GM21528 (cell line): ENCODE measurements around the gene CELF2.
A peak's percentile ranks its signal among the peaks of the same experiment; 100 is the strongest.

ENCODE experiments used
- ATAC-seq: cut with Tn5 transposase; IDR thresholded peaks from one replicate; pipeline ENCODE4 v1.9.1; 2021; ENCODE audit warnings: mild to moderate bottlenecking, moderate library complexity; ENCODE audit not compliant: unreplicated experiment, low FRiP score

The CELF2 gene

DNA sequence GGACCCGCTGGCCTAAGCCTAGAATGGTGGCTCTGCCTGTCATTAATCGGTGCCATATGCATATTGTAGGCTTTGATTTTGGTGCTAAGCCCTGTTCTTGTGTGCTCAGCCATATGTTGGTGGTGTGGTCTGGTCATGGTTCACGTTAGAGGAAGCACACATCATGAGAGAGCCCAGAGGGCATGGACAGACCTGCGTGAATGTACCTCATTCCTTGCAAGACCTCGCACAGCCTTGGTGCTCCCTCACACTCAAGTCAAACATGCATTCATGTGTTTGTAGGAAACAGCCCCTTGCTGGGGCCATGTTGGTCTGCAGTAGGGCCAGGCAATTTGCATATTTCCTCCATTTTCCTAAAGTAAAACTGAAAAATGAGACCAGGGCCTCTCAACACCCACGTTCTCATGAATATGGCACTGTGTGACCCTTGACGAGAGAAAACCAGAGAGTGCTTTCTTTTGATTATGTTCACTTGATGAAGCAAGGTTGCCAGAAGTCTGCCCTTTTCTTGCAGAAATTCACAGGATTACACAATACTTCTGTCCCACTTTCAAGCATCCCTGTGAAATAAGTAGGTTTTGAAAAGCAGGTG is 268.7 kb downstream of the CELF2 start:
- ATAC-seq: peak; percentile 94

- ATAC-seq: no peak
These were observed 270.6 kb downstream of the CELF2 start for GRCh38 chr10:11288302-11288701.

DNA sequence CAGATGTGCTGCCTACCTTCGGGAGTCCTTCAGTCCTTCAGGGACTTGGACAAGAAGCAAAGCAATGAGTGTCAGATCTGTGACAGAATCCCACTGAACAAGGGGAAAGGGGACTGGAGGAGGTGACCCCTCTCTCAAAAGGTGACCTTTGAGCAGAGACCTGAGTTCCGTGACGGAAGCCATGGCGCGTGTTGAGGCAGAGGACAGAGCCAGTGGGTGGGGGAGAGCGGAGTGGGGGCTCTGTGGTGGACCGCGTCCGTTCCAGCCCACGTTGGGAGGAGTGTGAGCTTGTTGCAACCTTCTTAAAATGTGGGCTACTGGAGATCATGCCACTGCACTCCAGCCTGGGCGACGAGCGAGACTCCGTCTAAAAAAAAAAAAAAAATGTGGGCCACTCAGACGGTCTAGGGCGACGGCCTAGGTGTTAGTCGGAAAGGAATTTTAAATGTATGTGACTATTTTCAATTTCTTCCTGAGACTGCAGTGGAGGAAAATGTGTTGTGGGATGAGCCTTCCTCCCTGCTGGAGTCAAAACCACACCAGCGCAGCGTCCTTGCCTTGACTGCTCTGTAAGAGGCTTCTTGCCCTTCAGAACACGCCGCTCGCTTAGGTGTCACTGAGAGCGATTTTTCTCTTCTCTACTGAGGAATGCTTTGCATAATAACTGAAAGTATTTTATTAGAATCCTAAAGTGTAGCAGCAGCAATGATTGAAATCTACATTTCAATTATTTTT is 272.7 kb downstream of the CELF2 start:
- ATAC-seq: no peak

GRCh38 chr10:11292576-11293302 is 275.1 kb downstream of the CELF2 start:
- no peak for ATAC-seq

- ATAC-seq: no peak
These were observed 275.7 kb downstream of the CELF2 start for GRCh38 chr10:11293332-11293731.

DNA sequence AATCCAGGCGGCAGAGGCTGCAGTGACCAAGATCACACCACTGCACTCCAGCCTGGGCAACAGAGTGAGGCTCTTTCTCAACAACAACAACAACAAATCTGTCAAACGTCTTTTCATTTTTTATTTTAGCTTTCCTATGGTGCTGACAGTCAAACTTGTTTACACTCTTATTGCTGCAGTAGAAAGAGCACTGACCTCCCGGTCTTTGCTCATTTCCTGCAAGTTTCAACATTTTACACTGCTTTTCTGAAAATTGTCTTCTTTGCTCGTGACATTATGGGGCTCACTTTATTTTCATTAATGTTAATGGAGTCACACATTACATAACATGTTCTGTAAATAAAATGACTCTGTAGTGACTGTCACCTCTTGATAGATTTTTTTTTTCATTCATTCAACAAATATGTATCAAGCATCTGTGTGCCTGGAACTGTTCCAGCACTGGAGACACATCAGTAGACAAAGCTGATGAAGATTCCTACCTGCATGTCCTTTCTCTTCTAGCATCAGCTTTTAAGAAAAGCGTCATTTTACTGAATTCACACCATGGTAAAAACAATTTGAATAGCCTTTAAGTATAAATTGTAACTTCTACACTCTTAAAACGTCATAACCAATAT is 277.3 kb downstream of the CELF2 start:
- ATAC-seq: no peak

GRCh38 chr10:11295492-11295891 is 277.8 kb downstream of the CELF2 start:
- ATAC-seq: no peak

DNA sequence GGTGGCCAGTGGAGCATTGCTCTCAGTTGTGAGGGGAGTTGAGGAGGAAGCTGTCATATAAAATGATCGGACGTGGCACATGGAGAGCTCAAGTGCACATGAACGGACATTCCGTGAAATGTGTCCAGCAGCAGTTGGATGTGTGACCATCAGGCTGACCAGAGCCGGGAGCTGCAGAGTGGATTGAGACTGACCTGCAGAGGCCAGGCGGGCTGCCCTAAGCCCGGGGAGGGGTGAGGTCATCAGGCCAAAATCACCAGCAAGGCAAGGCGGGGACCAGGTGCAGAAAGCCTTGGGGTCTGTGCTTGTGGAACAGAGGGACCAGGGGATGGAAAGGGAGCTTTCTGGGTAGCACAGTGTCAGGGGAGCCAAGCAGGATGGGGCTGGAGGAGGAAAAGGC is 279.5 kb downstream of the CELF2 start:
- ATAC-seq: no peak

DNA sequence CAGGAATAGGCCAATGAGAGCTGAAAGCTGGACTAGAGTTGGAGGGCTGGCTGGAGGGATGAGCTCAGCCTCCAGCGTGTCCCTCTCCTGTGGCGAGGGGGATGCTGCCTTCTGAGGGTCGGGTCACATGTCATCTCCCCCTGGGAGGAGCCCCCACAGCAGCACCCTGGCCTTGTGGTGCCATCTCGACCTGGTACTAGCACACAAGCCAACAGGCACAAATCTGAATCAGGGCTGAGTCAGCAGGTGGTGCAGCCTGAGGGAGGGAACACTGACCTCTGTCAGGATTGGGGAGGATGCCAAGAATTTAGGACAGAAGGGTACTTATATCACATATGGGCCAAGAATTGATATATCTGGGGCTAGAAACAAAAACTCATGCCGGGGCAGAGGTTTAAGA is 280.4 kb downstream of the CELF2 start:
- ATAC-seq: no peak

DNA sequence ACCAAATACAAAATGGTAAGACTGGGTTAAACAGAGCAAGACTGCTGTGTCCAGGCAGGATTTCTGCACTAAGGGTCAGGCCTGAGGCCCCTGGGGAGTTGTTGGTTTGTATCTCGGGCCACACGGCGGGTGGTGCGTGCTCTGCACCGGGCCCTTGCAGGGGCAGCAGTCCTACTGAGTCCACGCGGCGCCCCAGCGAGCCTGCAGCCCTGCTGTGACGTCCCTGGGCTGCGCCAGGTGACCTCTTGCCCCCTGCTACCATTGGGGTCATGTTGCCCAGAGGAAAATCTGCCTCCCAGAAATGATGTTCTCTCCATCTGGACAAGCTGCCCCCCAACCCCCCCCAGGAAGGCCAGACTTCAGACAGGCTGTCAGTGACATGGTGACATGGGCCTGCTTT is 281.5 kb downstream of the CELF2 start:
- no peak for ATAC-seq

- ATAC-seq: no peak
These were observed 282.4 kb downstream of the CELF2 start for GRCh38 chr10:11300026-11300425.

DNA sequence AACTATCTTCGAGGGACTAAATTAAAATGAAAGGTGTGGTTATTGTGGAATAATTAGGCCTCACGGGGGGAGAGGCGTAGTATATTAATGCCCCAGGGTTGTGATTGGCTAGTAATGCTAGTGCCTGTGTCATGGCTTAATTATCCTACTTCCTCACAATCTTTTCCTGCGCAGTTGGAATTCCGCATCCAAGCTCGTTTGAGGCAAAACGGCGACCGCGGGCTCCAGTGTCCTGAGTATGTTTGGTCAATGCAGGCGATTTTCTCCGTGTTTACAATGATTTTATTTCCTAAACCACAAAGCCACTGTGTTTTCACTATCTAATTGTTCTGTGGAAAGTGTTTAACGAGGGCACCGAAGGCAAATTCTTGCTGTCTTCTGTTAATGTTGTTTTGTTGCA is 282.9 kb downstream of the CELF2 start:
- ATAC-seq: no peak

DNA sequence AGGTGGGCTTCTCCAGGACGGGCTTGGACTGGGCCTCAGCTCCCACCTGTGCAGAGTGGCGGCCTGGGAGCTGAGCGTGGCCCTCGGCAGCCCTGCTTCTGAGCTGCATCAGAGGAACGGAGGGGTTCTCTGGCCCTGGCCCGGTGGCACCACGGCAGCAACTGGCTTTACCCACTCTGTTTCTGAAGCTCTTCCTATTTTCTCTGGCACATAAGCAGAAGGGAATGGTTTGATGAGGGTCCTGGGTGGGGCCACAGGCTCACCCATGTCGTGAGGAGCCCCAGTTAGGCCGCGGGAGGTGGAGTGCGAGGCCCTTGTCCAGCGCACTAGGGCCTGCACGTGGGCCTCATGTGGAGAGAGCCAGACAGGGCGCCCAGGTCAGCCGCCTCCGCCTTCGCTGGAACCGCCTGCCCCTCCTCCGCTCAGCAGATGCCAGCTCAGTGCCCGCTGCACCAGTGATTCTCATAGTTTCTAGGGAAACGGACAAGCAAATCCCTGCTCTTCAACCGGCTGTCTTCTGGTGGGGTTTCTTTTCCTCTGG is 284.0 kb downstream of the CELF2 start:
- no peak for ATAC-seq

GRCh38 chr10:11302181-11302580 is 284.5 kb downstream of the CELF2 start:
- no peak for ATAC-seq

- ATAC-seq: no peak
These were observed 285.9 kb downstream of the CELF2 start for GRCh38 chr10:11303361-11304170.

DNA sequence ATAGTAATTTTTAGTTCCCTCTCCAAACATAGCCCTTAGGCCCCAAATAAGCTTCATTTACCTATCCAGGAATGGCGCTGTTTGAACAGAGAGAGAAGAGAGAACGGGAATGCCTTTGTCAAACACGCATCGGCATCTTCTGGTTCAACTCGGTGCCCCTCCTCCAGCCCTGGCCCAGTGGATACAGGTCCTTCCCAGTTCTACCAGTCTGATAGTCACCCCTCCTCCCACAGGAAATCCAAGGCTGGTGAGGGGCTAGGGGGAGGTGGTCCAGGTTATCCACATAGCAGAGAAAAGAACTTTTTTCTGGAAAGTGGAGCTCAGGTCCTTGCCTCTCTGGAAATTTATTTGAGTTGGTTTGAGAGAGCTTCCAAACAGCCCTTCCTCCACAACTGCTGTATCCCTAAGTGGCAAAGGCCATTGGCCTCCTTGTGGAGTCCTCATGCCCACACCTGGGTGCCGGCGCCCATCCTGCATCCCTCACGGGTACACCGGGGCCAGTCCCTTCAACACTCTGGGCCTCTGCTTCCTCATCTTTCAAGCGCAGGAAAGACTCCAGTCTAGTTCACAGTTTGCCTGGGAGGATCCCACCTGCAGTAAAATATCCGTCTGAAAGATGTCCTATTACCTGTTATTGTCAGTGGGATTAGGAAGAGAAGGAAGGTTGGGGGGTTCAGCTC is 287.4 kb downstream of the CELF2 start:
- no peak for ATAC-seq

GRCh38 chr10:11305825-11306593 is 288.3 kb downstream of the CELF2 start:
- ATAC-seq: no peak

DNA sequence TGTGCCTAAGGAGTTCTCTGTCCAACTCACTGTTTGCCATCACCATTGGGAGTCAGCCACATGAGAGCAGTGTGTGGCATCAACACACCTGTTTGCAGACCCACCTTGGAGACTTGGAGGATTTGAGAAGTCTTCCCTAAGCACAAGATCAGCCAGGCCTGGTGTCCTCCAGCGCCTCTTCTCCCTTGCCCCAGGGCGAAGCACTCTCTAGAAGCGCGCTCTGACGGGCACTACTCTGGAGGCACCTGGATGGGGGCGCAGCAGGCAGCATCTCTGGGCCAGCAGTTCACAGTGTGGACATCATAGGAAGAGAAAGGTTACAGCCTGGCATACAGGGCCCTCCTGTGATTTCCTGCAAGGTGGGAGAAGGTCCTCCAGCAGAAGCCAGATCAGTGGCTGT is 289.3 kb downstream of the CELF2 start:
- no peak for ATAC-seq

- ATAC-seq: no peak
These were observed 290.3 kb downstream of the CELF2 start for GRCh38 chr10:11307937-11308336.
